Measurements from ENCODE around the gene TRPM1. TPM values are rescaled to one million over a fixed set of nuclear protein-coding genes. Genes with fewer than 3 reads are reported as not detected.

TRPM1 gene
- total RNA-seq, 1 donor from 2014 or later, result not detected

GRCh38 chr15:31051496-31052080, 49.9 kb downstream of the TRPM1 start:
- no peak for DNase-seq (ENCODE audit: extremely low read depth, low read depth, low spot score)

DNA sequence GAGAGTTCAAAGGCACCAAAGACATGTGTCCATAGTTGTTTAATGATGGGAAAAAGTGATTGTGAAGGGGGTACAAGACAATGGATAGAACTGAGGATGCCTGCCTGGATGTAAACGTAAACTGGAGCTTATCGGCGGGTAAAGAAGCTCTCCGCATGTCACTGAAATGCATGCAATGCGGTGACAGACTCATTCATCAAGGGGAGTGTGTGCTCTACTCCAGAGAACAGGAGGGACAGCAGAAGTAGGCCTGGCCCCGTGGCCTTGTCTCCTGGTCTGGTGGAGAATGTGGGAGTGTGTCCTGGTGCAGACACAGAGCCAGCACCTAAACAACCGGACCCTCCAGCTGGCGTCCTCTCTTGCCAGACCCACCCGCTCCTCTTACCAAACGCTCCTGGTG, 50.6 kb downstream of the TRPM1 start:
- no peak for DNase-seq (ENCODE audit: extremely low read depth, low read depth, low spot score)

GRCh38 chr15:31049682-31050615, 51.6 kb downstream of the TRPM1 start:
- no peak for DNase-seq (ENCODE audit: extremely low read depth, low read depth, low spot score)

GRCh38 chr15:31049111-31049510, 52.4 kb downstream of the TRPM1 start:
- DNase-seq (ENCODE audit: extremely low read depth, low read depth, low spot score), result no peak

DNA sequence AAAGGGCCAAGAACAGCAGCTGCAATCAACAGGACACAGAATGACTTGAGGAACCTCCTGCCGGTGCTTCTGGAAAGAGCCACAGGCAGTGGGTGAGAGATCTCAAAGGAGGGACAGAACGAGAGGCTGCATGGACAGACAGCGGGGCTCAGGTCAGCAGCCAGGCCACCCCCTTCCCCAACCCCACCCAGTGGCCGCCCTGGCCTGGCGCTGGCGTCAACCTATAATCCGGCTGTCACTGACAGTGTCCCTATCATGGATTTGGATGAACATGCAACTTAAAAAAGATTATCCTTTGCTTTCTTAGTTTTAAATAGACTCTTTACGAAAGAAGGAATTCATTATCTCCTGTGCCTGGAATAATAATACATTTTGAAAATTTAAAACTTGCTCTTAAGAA, 54.1 kb downstream of the TRPM1 start:
- no peak for DNase-seq (ENCODE audit: extremely low read depth, low read depth, low spot score)

DNA sequence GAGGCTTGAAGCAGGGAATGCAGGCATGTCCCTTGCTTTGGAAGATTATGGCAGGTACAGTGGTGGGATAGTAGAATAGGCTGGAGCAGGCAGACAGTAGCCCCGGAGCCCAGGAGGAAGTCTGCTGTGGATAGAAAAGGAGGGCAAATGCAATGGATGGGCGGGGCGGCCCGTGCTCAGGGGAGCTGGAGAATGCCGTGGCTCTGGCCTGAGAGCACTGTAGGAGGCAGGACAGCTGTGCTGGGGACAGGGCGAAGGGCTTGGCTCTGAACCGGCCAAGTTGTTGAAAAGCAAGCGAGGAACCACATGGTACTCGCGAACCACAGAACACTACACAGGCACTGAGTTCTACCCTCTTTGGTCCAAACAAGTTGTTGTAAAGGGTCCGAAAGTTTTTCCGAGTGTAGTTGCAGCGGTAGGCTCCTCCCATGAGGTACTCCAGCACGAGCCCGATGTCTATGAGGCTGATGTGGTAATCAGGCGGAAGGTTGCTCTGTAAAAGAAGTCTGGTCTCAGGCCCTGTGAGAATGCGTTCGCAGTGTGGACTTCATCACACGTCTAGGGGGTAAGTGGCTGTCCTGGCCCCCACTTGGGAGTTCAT, 54.7 kb downstream of the TRPM1 start:
- no peak for DNase-seq (ENCODE audit: extremely low read depth, low read depth, low spot score)

GRCh38 chr15:31045606-31046005, 55.9 kb downstream of the TRPM1 start:
- DNase-seq (ENCODE audit: extremely low read depth, low read depth, low spot score), result no peak

DNA sequence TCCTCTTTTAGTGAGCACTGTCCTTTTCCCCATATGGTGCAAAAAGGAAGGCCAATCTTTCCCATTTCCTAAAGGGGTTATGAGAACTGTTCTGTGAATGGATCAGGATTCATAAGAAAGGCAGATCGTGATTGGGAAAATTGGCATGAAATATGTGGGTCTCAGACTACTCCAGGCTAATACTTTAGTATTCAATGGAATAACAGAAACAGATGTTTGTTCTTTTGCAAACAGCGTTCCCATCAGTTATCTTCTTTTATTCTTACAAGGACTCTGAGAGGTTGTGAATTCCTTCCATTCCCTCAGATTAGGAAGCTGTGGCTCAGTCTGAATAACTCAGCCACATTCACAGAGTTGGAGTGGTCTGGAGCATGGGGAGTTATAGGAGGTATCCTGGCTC, 58.8 kb downstream of the TRPM1 start:
- no peak for DNase-seq (ENCODE audit: extremely low read depth, low read depth, low spot score)

- DNase-seq (ENCODE audit: extremely low read depth, low read depth, low spot score), result no peak
Measured at GRCh38 chr15:31041610-31042009, 59.9 kb downstream of the TRPM1 start.

DNA sequence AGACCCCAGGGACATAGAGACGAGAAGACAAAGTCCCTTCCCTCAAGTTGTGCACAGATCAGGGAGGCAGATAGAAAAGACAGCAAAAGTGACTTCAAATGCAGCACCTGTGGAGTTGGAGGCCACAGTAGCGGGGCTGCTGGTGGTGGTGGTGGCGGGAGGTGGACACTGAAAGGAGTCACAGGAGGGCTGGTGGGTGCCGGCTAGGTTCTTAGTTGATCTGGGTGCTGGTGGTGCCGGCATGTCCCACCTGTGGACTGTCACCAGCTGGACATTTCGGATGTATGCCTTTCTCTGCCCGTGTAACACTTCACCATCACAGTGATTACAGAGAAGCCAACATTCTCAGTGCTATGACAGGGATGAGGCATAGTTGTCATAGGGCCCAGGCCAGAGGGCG, 60.9 kb downstream of the TRPM1 start:
- no peak for DNase-seq (ENCODE audit: extremely low read depth, low read depth, low spot score)

GRCh38 chr15:31039961-31040360, 61.6 kb downstream of the TRPM1 start:
- DNase-seq (ENCODE audit: extremely low read depth, low read depth, low spot score), result no peak

DNA sequence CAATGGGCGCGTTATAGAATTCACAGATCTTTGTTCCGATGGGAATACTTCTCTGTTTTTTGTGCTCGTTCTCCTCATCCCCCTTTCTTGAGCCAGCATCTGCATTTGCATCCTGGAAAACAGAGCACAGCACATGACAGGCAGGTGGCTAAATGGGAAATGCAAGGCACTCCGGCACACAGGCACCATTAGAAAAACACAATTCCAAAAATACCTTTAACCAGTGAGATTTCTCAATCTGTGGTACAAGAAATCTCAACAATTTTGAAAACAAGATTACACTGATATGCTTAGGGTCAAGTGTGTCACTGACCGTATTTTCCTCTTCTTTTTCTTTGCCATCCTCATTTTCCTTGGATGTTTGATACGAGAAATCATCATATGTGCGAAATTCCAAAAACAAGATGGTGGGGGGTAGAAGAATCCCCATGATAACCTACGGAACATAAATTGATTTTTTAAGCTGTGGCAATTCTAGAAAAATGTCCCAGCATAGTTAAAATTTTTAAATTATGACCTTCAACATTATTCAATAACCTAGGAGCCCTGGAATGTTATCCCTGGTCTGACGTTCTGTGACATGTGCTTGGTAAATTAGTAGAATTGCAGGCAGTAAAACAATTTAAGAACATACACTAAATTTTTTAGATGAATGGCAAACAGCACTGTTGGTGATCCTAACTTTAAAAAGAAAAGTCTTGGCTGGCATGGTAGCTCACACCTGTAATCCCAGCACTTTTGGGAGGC, 63.6 kb downstream of the TRPM1 start:
- DNase-seq (ENCODE audit: extremely low read depth, low read depth, low spot score), result no peak

GRCh38 chr15:31036783-31037182, 64.7 kb downstream of the TRPM1 start:
- DNase-seq (ENCODE audit: extremely low read depth, low read depth, low spot score), result no peak

GRCh38 chr15:31035610-31036009, 65.9 kb downstream of the TRPM1 start:
- no peak for DNase-seq (ENCODE audit: extremely low read depth, low read depth, low spot score)

DNA sequence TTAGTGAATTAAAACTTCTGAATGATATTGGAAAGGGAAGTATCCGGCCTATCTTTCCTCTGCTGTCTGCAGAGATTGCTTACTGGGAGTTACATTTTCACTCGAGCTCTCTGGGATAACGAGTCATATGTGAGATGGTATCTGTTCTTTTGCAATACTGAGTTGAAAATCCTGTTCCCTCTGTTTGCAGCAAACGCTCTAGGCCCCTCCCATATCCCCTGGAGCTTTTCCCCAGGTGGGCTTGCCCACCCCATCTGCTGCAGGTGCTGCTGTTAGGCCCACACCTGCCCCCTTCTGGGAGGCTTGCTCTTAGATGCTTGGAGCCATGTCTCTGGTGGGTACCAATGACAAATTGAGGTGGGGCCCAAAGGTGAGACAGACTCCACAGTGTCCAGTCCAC, 67.4 kb downstream of the TRPM1 start:
- no peak for DNase-seq (ENCODE audit: extremely low read depth, low read depth, low spot score)

DNA sequence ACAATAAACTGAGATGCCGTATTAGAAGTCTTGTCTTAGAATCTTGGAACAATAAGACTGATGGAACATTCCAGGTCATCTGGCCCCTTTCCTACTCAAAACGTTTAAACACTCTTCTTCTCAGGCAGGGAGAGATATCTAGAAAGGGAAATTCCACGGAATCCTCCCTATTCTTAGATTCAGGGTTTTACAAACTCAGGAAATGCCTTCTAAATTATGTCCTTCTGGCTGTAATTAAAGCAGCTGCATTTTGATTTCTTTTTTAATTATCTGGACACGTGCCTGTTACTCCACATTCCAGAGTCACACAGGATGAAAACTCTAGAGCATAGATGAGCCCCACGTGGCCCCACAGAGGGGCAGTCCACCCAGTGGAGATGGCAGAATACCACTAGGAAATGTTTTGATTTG, 68.6 kb downstream of the TRPM1 start:
- DNase-seq (ENCODE audit: extremely low read depth, low read depth, low spot score), result peak; percentile 72

DNA sequence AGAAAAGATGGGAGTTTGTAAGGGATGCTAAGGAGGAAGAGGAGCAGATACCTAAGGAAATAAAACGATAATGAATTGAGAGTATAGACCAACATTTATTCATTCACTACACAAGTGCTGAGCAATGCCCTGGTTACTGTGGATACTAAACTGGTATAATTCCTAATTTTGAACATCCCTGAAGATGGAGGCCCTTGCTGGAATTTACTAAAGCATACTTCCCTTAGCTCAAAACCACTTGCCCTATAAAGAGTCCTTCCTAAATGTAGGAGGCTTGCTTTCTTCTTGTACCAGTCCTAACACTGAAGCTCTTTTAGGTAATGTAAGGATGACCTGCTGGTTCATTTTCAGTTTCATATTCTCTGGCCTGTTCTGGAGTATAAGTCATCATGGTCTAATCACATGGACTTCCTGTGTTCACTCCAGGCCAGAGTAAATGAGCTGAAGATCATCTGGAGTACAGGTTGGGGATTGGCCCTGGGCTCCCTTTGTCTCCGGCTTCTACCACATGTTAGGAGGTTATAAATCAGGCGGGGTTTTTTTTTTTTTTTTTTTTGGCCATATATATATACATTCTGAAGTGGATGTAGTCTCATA, 70.0 kb downstream of the TRPM1 start:
- DNase-seq (ENCODE audit: extremely low read depth, low read depth, low spot score), result no peak

GRCh38 chr15:31027910-31028578, 73.5 kb downstream of the TRPM1 start:
- DNase-seq (ENCODE audit: extremely low read depth, low read depth, low spot score), result no peak

DNA sequence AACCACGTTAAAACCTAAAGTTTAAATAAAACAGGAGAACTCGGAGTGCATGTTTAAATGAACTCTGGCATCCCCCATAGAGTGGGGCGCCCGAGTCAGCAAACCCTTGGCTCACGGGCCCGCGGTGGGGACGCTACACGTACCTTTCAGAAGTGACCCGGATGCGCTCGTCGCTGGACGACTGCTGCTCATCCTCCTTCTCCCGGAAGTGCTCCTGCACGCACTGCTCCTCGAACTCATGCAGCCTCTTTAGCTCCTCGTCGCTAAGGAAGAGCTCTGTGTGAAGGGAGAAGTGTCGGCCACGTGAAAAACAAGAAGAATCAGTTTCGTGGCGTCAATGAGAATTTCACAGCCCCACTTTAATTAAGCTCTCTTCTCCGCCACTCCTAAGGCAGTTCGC, 75.5 kb downstream of the TRPM1 start:
- DNase-seq (ENCODE audit: extremely low read depth, low read depth, low spot score), result no peak

GRCh38 chr15:31024979-31025378, 76.5 kb downstream of the TRPM1 start:
- DNase-seq (ENCODE audit: extremely low read depth, low read depth, low spot score), result no peak
